Measurements from ENCODE around the gene GAS2L3. TPM values are rescaled to one million over a fixed set of nuclear protein-coding genes. Genes with fewer than 3 reads are reported as not detected.
A peak's percentile ranks its signal among the peaks of the same experiment; 100 is the strongest.
"Not testable (repeated sequence)": the region's sequence is repeated elsewhere in the genome, so short reads cannot be mapped to it uniquely, and the experiment has no call there.

GAS2L3 gene
- total RNA-seq, 2 donors from 2014 or later = 23.5 to 56.0 TPM

DNA sequence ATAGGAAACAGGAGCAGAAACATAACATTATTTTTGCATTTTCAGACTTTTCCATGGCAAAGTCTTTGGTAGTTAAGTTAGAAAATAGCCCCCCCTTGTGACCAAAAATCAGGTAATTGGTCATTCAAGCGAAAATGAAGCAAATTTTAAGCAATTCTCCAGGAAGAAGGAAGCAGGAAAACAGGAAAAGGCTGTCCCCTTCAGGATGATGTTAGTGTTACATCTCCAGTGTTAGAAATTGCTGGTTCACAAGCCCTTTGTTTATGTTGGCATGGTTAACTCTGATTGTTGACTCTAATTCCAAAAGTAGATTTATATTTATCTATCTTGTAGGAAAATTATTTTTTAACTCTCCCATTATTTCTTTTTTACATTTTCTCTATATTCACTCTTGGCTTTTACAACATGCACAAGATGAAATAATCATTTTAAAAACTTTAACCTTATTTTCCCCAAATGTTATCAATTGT, 18.8 kb upstream of the GAS2L3 start:
- Histone ChIP-seq H3K4me3 (no peak overlapping the region), H3K36me3 (no peaks in the 10 kb centered on the region), H3K27me3 (no peaks in the 10 kb centered on the region), H3K9me3 (no peaks in the 10 kb centered on the region), H3K27ac (no peak overlapping the region), H3K4me1 (no peaks in the 10 kb centered on the region), H3K9ac (ENCODE audit: low read depth in 2 of 2, low read length in 2 of 2) (no peak overlapping the region)
- DNase-seq = peak; percentile 44
- TF ChIP-seq, protein P1, sequence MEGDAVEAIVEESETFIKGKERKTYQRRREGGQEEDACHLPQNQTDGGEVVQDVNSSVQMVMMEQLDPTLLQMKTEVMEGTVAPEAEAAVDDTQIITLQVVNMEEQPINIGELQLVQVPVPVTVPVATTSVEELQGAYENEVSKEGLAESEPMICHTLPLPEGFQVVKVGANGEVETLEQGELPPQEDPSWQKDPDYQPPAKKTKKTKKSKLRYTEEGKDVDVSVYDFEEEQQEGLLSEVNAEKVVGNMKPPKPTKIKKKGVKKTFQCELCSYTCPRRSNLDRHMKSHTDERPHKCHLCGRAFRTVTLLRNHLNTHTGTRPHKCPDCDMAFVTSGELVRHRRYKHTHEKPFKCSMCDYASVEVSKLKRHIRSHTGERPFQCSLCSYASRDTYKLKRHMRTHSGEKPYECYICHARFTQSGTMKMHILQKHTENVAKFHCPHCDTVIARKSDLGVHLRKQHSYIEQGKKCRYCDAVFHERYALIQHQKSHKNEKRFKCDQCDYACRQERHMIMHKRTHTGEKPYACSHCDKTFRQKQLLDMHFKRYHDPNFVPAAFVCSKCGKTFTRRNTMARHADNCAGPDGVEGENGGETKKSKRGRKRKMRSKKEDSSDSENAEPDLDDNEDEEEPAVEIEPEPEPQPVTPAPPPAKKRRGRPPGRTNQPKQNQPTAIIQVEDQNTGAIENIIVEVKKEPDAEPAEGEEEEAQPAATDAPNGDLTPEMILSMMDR (IDR thresholded peaks at IDR 0.05) = peak; percentile 86
- intact Hi-C loops (cut with DNase I) = loop anchor here (5.0 to 10.0 kb wide), 4 partner anchors 162 to 317 kb away; no protein-coding TSS in a partner anchor

DNA sequence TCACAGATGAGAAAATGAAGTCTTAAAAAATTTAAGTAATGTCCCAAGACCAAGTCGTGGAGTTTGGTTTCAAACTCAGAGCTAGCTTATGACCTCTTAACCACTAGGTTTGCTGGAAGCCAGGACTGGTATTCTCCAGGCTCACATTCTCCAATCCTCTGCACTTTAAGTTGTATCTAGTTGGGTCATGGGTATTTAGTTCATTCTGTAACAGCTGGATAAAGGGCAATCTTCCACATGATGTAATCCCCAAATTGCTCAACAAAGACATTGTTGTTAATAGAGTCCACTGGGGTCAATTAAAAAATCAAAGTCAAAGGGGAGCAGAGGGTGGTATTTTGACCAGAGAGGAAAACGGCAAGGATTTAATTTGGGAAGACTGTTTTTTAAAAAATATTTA, 17.8 kb upstream of the GAS2L3 start:
- no peak overlapping the region for H3K27ac ChIP-seq
- H3K9ac ChIP-seq (ENCODE audit: low read depth in 2 of 2, low read length in 2 of 2) = no peak overlapping the region
- no peak overlapping the region for H3K4me3 ChIP-seq
- H3K9me3 ChIP-seq = no peaks in the 10 kb centered on the region
- DNase-seq = no peak
- intact Hi-C loops (cut with DNase I) = loop anchor here (5.0 to 10.0 kb wide), 2 partner anchors 163 to 179 kb away; no protein-coding TSS in a partner anchor
- H3K36me3 ChIP-seq = no peaks in the 10 kb centered on the region
- no peaks in the 10 kb centered on the region for H3K4me1 ChIP-seq
- TF ChIP-seq, protein P1 (IDR thresholded peaks at IDR 0.05) = no peak
- H3K27me3 ChIP-seq = no peaks in the 10 kb centered on the region

DNA sequence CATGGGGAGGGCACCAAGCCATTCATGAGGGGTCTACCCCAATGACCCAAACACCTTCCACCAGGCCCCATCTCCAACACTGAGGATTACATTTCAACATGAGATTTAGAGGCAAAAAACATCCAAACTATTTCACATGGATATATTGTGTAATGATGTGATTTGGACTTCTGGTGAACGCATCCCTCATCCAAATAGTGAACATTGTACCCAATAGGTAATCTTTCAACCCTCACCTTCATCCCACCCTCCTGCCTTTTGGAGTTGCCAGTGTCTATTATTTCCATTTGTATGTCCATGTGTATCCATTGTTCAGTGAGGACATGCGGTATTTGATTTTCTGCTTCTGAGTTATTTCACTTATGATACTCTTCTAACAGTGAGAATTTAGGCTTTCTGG, 16.1 kb upstream of the GAS2L3 start:
- no peak for DNase-seq
- H3K4me1 ChIP-seq = no peaks in the 10 kb centered on the region
- no peaks in the 10 kb centered on the region for H3K27me3 ChIP-seq
- H3K9me3 ChIP-seq = no peaks in the 10 kb centered on the region
- H3K4me3 ChIP-seq = no peak overlapping the region
- TF ChIP-seq, protein P1 (IDR thresholded peaks at IDR 0.05) = no peak
- intact Hi-C loops (cut with DNase I) = loop anchor here (5.0 to 10.0 kb wide), 2 partner anchors 165 to 177 kb away; no protein-coding TSS in a partner anchor
- H3K9ac ChIP-seq (ENCODE audit: low read depth in 2 of 2, low read length in 2 of 2) = no peak overlapping the region
- H3K27ac ChIP-seq = no peak overlapping the region
- H3K36me3 ChIP-seq = no peaks in the 10 kb centered on the region

DNA sequence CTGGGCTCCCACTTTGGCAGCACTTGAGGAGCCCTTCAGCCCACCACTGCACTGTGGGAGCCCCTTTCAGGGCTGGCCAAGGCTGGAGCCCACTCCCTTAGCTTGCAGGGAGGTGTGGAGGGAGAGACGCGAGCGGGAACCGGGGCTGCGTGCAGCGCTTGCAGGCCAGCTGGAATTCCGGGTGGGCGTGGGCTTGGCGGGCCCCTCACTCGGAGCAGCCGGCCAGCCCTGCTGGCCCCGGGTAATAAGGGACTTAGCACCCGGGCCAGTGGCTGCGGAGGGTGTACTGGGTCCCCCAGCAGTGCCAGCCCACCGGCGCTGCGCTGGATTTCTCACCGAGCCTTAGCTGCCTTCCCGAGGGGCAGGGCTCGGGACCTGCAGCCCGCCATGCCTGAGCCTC, 14.2 kb upstream of the GAS2L3 start:
- DNase-seq = not testable (repeated sequence)

DNA sequence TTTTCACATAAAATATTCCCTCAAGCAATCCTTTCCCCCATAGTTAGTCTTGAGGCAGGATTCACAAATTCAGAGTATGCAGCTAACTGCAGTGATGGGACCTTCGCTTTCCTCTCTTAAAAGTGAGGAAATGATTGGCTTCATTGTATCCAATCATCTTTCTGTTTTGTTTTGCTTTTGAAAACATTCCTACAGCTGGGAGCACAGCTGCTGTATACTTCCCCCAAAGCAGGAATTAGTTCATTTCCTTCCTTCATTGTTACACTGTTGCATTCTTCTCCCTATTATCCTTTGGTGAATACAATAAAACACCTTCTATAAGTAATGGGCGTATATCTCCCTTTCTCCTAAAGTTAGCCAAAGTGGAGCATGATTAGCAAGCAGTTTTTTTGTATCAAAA, 9.4 kb upstream of the GAS2L3 start:
- Histone ChIP-seq H3K36me3 (no peaks in the 10 kb centered on the region), H3K4me1 (no peaks in the 10 kb centered on the region), H3K27me3 (no peaks in the 10 kb centered on the region), H3K9ac (ENCODE audit: low read depth in 2 of 2, low read length in 2 of 2) (no peak overlapping the region), H3K27ac (no peak overlapping the region), H3K4me3 (no peak overlapping the region), H3K9me3 (no peaks in the 10 kb centered on the region)
- TF ChIP-seq, protein P1 (IDR thresholded peaks at IDR 0.05) = no peak
- intact Hi-C loops (cut with DNase I) = no loop called here
- DNase-seq = no peak

More for the DNA sequence above, 14.2 kb upstream of the GAS2L3 start:
- not testable (repeated sequence) for H3K9me3 ChIP-seq; H3K4me1 ChIP-seq; H3K4me3 ChIP-seq; H3K9ac ChIP-seq (ENCODE audit: low read depth in 2 of 2, low read length in 2 of 2); H3K36me3 ChIP-seq; H3K27ac ChIP-seq; H3K27me3 ChIP-seq
- intact Hi-C loops (cut with DNase I) = loop anchor here (5.0 to 10.0 kb wide), 2 partner anchors 167 to 176 kb away; no protein-coding TSS in a partner anchor

DNA sequence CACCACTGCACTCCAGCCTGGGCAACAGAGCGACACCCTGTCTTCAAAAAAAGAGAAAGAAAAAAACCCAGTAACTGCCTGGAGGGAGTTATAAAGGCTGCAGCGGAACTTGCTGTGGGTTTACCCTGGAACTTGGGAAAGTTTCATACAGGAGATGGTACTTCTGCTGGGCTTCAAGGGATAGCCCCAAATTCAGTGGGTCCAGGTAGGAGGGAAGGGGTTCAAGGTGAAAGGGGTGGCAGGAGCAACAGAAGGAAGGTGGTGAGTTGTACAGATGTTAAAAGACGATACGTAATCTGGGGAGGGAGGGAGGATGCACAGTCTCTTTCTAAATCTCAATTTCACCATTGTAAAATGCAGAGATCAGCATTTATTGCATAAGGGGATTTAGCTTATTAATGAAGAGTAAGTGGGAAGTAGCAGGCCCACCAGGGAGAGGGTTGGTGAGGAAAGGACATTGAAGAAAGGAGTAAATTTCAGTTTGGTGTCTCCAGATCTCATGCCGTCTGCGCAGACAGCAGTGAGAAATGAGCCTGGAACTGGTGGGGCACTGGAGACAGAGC, 8.5 kb upstream of the GAS2L3 start:
- no peak for DNase-seq
- Histone ChIP-seq H3K9ac (ENCODE audit: low read depth in 2 of 2, low read length in 2 of 2) (no peak overlapping the region), H3K36me3 (no peaks in the 10 kb centered on the region), H3K4me1 (no peaks in the 10 kb centered on the region), H3K27me3 (no peaks in the 10 kb centered on the region), H3K4me3 (no peak overlapping the region), H3K27ac (no peak overlapping the region), H3K9me3 (no peaks in the 10 kb centered on the region)
- intact Hi-C loops (cut with DNase I) = no loop called here
- TF ChIP-seq, protein P1 (IDR thresholded peaks at IDR 0.05) = no peak

All from colonic mucosa (tissue), 4 donors.